CD4-positive, alpha-beta T cell treated with Interleukin-15 for 1 hour (primary cell): ENCODE measurements around the gene BABAM2.
"Not testable (repeated sequence)": the region's sequence is repeated elsewhere in the genome, so short reads cannot be mapped to it uniquely, and the experiment has no call there.

ENCODE experiments used
- DNase-seq: peaks from one replicate; pipeline ENCODE4 v3.0.0-alpha.2; 2020

BABAM2 gene

DNA sequence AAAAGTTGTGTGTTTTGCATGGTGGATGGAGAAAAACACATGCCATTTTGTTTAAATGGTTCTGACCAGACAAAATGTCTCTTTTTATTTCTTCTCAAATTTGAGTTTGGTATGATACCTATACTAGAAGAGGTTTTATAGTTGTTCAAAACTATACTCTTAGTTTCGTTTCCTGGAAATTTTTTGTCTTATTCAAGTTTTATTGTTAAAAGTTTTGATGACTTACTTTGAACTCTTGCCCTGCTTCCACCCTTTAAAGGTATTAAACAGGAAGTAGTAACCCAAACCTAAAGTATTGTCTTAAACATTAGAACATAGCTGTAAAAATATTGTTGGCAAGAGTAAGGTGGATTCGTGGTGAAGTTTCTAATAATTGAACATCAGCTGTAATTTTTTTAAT, 98.2 kb downstream of the BABAM2 start:
- DNase-seq, result no peak

DNA sequence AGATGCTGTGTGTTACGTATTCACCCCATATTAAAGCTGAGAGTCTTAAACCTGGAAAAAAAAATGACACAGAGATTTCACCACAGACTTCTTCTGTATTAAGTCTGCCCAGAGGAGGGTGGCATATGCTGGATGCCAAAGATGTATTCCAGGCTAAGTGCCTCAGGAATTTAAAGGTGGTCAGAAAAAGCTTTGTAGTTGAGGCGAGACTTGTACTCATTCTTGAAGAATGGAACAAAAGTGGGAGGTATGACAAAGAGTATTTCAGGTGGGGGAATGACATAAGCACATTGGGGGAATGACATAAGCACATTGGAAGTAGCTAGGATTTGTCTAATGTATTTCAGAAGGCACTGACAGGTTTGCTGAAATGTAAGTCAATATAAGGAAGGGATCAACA, 98.6 kb downstream of the BABAM2 start:
- no peak for DNase-seq

DNA sequence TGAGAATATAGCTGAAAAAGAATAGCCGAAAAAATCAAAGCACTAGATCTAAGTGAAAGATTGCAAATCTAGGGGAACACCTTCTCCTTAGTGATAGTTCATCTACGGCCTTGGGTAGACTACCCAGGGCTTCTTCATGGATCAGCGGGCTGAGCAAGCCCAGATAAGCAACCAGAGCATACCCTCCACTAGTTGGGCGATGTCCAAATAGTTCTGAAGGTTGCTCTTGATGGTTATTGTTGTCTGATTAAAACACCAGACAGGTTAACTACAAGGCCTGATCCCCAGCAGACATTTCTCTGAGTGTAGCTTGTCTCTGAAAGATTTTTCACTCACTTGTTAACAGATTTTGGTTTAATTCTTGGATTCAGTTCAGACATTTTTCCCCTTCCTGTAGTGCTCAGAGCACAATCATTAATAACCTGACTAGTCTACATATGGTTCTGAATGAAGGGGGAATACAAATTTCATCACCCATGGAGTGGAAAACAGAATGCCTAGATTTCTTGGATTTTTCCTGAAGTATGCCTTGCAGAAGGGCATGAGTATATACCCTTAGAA, 99.6 kb downstream of the BABAM2 start:
- no peak for DNase-seq

DNA sequence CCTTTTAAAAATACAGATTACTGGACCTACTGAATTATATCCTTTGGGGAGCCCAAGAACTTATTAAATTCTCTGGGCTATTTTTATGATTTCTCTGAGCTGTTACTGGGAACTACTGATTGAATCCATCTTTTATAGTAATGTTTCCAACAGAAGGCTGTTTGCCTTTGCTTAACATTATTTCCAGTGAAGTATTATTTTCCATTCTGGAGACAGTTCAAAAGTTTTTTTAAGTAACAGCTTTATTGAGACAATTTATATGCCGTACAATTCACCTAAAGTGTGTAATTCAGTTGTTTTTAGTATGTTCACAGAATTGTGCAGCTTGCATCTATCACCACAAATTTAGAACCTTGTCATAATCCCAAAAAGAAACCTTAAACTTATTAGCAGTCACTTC, 100.6 kb downstream of the BABAM2 start:
- DNase-seq, result no peak

DNA sequence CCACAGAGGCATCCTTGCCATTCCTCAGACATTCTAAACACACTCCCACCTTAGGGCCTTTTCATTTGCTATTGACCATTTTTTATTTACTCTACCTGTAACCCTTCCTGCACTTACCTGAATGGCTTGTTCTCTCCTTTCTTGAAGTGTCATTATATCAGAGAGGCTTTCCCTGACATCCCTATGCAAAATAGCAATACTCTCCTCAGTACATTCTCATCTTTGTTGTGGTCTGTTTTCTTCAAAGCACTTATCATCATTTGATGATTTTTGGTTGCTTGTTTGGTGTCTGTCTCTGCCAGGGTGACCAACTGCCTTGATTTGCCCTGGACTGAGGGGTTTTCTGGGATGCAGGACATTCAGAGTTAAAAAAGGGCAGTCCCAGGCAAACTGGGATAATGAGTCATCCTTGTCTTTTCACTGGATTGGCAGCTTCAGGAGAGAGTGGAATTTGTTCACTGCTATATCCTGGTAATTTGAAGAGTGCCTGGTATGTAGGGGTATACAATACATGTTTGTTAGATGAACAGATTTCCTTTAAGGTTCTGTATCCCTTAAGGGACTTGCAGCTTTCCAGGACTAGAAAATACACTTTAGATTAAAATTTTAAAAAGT, 102.4 kb downstream of the BABAM2 start:
- DNase-seq, result no peak

DNA sequence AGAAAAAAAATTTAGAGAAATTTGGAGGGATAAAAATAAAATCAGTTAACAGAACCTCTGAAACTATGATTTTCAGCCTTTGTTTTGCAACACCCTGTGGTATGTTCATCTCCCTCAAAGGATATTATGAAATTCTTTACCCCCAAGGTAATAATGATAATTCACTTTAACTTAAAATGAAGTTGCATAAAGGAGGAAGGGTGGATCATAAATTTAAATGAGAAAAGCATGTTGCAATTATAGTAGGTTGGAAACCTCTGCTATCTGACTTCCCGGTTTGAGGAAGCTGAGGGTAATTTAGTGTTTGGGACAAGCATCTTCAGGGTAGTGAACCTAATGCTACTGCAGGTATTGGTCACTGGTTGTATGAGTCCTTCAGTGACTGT, 102.9 kb downstream of the BABAM2 start:
- no peak for DNase-seq

DNA sequence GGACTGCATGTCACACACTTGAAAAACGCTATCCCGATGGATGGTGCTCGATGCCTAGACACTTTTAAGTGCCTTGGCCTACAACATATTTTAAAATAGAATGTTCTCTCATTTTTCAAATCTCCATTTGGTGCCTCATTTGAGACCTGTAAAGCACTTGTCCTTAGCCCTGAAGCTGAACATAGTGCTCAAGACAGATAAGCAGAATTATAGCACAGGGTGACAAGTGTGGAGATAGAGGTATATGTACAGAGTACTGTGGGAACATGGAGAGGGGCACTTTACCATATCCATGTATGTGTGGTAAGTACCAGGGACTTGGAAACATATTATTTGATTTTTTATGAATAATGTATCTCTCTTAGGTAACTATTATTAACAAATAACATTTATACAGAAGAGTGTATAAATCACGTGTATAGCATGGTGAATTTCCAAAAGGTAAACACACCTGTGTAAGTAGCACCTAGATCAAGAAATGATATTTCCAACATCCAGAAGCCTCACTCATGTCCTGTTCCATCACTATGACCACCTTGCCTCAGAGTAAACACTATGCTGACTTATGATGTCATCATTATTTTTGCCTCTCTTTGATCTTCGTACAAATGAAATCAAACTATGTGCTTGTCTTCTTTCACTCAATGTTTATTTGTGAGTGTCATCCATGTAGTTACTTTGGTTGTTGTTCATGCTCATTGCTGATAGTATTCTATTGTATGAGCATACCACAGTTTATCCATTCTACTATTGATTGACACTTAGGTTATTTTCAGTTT, 103.6 kb downstream of the BABAM2 start:
- DNase-seq, result no peak

DNA sequence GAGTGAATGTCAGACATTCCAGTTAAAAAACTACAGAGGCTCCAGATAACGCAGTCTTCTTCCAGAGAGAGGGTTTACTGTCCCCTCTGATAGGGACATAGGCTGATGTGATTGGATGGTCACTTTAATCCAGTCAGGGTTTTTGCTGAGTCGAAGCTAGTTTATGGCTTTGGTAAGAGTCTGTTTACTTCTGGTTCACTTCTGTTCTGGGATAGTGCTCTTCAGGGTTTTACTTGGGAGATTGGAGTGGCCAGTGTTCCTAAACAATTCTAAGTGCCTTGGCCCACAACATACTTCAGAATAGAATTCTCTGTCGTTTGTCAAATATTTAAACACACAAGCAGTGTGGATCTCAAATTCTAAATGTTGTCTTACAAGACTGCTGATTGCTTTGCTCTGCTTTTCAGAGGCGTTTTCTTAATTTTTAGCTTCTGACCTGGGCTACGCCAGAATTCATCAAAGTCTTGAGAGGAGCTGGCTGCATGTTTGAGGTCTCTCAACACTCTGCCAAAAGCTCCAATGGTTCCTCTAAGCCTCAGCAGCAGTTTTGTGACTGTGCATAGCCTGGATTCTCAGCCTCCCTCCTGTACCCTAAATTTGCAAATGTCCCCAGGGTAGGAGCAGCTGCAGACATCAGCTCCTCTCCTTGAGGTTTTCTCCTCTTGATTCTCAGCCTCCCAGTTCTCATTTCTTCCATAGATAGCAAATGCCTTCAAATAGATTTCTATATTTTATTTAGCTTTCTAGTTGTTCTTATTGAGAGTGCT, 105.8 kb downstream of the BABAM2 start:
- no peak for DNase-seq

DNA sequence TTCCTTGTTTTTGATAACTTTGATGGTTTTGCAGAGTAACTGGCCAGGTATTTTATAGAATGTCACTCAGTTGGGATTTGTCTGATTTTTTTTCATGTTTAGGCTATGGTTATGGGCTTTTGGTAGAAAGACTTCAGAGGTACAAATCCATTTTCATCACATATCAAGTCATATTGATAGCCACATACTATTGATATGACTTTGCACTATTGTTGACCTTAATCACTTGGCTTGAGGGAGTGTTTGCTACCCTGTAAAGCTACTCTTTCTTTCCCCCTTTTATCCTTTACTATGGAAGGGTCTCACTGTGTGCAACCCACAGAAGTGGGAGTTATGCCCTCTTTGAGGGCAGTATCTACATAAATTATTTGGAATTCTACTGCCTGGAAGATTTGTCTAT, 109.8 kb downstream of the BABAM2 start:
- DNase-seq, result no peak

DNA sequence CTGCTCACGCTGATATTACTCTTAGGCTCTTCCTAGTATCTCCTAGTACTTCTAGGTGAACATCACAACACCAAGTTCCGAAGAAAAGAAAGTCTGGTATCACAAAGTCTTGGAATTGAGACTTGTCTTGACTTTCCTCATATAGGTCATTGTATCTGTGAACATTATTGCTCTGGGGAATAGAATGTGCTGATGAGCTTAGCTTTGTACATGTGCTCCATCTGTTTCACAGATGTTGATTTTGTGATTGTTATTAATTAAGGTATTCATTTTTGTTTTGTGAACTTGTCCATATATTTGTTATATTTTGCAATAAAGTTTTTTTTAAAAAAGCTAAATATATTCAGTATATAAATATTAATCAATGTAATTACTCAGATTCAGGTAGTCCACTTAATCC, 111.7 kb downstream of the BABAM2 start:
- DNase-seq, result no peak

DNA sequence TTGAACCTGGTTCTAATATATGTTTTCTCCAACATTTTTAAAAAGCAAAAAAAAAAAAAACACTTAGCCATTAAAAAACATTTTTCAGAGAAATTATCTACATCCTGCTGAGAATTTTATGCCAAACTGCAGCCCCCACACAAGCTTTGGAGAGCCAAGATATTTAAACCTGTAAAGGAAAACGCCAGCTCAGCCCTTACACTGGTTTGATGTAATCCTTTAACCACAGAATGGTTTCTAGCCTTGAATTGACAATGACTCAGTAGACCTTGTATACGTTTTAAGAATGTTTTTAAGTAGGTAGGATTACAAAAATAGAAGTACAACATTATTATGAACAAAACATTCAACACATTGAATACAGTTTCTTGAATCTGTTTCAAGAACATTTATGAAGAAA, 113.6 kb downstream of the BABAM2 start:
- DNase-seq, result no peak

DNA sequence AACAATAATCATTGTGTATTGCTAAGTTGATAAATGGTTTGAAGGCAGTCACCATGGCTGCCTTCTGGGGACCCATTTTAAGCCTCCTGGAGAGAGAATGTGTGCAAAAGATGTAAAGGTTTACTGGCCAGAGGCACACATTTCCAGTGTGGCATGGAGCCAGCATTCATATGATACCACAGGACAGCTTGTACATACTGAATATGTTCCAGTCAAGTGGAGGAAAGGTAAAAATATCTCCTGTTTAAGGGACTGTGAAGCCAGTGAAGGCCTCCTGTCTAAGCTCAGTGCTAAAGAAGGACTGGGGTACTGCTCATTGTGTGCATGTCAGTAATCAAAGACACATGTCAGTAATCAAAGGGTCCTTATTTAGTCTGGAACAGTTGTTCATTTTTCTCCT, 119.2 kb downstream of the BABAM2 start:
- no peak for DNase-seq

DNA sequence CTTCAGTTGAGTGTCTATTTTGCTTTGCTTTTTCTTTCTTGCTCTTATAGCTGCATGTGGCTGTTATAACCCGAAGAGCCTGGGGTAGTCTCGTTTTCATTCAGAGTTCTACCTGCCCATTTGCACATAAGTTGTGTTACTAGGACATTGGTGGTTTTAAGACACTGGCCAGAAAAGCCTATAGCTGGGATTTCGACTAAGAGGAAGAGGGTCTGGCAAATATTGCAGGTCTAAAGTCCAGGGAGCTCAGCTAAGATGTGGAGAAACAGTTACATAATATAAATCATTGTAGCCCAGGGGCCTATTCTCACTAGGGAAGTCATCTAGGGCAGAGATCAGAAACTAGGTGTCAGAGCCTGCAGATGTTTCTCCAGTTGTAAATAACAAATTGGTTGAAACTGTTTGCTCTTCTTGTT, 120.8 kb downstream of the BABAM2 start:
- no peak for DNase-seq

DNA sequence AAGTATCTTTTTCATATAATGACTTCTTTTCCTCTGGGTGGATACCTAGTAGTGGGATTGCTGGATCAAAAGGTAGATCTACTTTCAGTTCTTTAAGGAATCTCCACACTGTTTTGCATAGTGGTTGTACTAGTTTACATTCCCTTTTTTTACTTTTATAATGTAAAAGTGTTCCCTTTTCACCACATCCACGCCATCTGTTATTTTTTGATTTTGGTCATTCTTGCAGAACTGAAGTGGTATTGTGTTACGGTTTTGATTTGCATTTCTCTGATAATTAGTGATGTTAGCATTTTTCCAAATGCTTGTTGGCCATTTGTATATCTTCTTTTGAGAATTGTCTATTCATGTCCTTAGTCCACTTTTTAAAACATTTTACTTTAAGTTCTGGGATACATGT, 127.9 kb downstream of the BABAM2 start:
- not testable (repeated sequence) for DNase-seq

DNA sequence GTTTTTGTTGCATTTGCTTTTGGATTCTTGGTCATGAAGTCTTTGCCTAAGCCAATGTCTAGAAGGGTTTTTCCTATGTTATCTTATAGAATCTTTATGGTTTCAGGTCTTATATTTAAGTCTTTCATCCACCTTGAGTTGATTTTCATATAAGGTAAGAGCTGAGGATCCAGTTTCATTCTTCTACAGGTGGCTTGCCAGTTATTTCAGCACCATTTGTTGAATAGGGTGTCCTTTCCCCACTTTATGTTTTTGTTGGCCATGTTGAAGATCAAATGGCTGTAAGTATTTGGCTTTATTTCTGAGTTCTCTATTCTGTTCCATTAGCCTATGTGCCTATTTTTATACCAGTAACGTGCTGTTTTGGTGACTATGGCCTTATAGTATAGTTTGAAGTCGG, 129.0 kb downstream of the BABAM2 start:
- not testable (repeated sequence) for DNase-seq

DNA sequence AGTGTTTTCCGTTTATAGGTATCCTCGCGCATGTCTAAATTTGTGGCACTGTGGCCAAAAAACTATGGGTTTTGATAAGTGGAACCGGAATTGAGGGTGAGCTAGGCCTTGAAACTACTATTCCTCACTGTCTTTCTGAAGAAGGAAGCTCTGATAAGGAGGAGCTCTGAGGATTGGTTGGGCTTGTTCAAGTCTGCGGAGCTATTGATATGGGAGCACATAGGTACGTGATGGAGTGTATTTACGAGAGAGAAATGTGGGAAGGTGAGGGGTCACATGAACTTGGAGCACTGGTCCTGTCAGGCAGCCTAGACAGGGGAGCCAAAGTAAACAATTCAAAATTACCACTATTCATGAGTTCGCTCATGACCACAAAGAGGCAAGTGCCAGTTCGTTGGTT, 131.4 kb downstream of the BABAM2 start:
- DNase-seq, result no peak

DNA sequence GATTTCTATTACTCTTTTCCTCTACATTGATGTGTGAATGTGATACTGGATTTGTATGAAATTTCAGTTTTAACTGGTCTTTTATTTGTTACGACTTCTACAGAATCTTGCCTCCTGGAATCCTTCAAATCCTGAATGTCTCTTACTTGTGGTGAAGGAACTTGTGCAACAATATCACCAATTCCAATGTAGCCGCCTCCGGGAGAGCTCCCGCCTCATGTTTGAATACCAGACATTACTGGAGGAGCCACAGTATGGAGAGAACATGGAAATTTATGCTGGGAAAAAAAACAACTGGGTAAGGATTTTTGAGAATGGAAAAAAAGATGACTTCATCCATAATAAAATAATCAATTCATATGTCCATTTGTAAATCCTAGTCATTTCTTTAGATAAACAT, 134.6 kb downstream of the BABAM2 start:
- no peak for DNase-seq

DNA sequence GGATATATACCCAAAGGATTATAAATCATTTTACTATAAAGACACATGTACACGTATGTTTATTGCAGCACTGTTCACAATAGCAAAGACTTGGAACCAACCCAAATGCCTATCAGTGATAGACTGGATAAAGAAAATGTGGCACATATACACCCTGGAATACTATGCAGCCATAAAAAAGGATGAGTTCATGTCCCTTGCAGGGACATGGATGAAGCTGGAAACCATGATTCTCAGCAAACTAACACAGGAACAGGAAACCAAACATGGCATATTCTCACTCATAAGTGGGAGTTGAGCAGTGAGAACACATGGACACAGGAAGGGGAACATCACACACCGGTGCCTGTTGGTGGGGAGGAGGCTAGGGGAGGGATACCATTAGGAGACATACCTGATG, 135.7 kb downstream of the BABAM2 start:
- DNase-seq, result not testable (repeated sequence)

DNA sequence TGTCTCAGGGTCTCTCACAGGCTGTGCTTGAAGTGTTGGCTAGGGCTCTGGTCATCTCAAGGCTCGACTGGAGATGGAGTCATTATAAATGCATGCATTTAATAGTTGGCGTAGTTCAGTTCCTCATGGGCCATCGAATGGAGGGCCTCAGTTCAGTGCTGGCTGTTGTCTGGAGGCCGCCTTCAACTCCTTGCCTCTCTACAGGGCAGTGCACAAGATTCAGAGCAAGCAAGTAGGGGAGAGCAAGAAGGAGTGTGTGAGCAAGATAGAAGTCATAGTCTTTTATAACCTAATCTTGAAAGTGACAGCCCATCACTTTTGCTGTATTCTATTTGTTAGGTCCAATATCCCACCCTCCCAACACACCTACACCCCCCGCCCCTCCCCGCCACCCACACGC, 137.5 kb downstream of the BABAM2 start:
- no peak for DNase-seq

DNA sequence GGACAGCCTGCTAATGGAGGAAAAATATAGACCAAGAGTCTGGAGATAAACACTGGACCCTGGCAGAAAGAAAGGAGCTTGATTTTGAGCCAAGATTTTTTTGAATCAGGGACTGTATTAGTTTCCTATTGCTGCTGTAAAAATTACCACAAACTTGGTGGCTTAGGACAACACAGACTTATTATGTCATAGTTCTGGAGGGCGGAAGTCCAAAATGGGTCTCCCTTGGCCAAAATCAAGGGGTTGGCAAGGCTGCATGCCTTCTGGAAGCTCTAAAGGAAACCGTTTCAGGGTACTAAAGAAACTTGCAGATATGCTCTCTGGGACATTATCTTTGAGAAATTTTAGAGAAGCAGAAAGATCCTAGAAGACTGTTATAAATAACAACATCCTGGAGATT, 140.1 kb downstream of the BABAM2 start:
- DNase-seq, result no peak

DNA sequence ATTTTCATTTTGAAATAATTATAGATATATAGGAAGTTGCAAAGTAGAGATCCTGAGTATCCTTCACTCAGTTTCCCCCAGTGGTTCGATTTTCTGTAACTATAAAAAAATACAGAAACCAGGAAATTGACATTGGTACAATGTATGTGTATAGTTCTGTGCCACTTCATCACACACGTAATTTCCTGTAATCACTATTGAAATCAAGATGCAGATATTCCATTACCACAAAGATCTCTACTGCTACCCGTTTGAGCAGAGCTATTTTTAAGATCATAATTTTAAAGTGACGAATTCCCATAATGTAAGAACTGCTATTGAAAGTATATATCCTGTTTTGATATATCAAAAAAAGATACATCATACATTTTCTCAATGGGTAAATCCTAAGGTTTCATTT, 142.3 kb downstream of the BABAM2 start:
- DNase-seq, result no peak

DNA sequence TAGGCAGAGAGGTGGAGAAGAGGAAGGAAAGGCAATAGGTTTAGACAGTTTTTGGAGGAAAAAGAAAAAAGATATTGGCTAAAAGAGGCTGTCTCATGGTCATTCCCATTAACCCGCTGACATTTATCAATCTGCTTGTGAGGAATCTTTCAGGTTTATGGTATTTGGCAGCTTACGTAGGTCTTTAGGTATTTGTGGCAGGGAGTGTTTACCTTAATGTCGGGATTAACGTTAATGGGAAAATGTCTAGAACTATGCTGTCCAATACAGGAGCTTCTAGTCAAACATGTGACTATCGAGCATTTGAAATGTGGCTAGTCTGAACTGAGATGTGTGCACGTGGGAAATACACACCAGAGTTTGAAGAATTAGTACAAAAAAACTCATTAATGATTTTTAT, 144.2 kb downstream of the BABAM2 start:
- no peak for DNase-seq

DNA sequence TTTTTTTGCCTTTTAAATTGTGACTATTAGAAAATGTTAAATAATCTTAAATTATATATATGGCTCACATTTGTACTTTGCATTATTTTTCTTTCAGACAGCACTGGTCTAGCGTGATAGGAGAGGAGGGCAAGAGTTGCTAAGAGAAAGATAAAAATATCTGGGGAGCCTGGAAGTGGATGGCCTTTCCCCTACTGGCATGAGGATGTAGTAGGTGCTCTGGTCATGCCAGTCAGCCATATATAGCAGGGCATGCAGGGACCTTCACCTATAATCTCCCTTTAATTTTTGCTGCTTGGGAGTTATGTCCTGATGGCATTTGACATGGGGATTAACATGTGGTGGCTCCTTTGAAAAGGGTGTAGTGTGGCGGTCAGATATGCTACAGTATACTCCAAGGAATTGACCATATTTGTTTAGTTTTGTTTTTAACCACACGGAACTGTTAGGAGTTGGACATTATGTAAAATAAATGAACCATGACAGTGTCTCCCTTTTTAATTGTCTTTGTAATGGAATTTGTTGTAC, 144.7 kb downstream of the BABAM2 start:
- no peak for DNase-seq

DNA sequence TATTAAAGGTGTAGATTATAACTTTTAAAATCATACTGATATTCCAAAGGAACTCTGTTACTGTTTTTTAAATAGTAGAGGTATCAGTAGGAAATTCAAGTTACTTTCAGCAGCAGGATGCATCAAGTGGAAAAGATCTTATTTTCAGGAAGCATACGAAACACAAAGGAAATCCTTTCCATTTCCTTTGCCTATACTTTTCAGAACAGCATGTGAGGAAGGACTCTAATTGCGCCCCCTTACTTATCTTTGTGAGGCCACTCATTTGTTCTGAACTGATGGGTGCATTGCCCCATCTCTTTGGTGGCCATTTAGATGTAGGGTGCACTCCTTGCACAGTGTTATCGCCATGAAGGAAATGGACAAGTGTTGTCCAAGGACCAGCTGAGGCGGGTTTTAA, 145.3 kb downstream of the BABAM2 start:
- no peak for DNase-seq
